Astrocyte of the spinal cord (primary cell): ENCODE results near the gene PSAT1.

Experiments
- DNase-seq: peaks from one replicate; pipeline ENCODE4 v3.0.0; 2011; ENCODE audit warnings: low read depth, low spot score
- H3K4me3 ChIP-seq: 2 replicates; pipeline ENCODE4 v1.5.1; 2011; ENCODE audit warnings: low read depth, mild to moderate bottlenecking, low read length, moderate library complexity
- in situ Hi-C: cut with HindIII; loops from 2 replicates; pipeline ENCODE4 v1.10.0; 2017; ENCODE audit warnings: low sequenced_read_pairs
- TF ChIP-seq, protein P1 (sequence below): IDR thresholded peaks from 2 replicates; pipeline ENCODE4 v1.5.1; 2012; ENCODE audit warnings: low read depth, mild to moderate bottlenecking, low read length, inconsistent platforms

Gene PSAT1

GRCh38 chr9:78348848-78349247 is 51.9 kb downstream of the PSAT1 start:
- H3K4me3 ChIP-seq: no peak overlapping the region
- no peak for DNase-seq
- TF ChIP-seq, protein P1, sequence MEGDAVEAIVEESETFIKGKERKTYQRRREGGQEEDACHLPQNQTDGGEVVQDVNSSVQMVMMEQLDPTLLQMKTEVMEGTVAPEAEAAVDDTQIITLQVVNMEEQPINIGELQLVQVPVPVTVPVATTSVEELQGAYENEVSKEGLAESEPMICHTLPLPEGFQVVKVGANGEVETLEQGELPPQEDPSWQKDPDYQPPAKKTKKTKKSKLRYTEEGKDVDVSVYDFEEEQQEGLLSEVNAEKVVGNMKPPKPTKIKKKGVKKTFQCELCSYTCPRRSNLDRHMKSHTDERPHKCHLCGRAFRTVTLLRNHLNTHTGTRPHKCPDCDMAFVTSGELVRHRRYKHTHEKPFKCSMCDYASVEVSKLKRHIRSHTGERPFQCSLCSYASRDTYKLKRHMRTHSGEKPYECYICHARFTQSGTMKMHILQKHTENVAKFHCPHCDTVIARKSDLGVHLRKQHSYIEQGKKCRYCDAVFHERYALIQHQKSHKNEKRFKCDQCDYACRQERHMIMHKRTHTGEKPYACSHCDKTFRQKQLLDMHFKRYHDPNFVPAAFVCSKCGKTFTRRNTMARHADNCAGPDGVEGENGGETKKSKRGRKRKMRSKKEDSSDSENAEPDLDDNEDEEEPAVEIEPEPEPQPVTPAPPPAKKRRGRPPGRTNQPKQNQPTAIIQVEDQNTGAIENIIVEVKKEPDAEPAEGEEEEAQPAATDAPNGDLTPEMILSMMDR: no peak
- in situ Hi-C loops: no loop called here

DNA sequence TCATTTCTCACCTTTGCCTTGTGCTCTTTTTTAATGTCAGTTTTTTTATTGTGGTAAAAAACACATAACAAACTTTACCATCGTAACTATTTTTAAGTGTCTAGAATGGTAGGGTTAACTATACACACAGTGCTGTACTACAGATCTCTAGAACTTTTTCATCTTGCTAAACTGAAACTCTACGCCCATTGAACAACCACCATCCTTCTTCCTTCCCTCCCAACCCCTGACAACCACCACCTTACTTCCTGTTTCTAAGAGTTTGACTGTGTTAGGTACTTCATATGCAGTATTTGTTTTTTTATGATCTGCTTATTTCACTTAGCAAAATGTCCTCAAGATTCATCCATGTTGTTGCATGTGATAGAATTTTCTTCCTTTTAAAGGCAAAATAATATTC is 54.9 kb downstream of the PSAT1 start:
- in situ Hi-C loops: no loop called here
- TF ChIP-seq, protein P1: no peak
- no peak for DNase-seq
- no peak overlapping the region for H3K4me3 ChIP-seq

GRCh38 chr9:78354324-78354973 is 57.5 kb downstream of the PSAT1 start:
- DNase-seq: no peak
- in situ Hi-C loops: no loop called here
- no peak overlapping the region for H3K4me3 ChIP-seq
- TF ChIP-seq, protein P1: no peak

DNA sequence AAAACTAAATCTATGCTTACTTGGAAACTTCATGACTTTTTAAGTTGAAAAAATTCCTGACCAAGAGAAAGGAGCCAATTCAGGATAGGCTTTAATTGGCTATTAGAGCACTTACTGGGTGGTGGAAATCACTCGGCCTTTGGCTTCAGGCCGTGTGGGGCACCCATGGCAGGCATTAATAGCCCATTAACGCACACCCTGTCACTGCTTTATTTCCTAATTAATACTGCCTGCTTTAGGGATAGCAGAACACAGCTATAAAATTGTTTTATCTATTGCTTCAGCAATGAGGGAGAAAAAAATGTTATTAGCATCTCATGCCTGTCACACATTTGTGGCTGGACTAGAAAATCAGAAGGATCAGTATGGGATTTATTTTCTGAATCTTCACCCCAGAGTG is 58.1 kb downstream of the PSAT1 start:
- TF ChIP-seq, protein P1: no peak
- in situ Hi-C loops: no loop called here
- H3K4me3 ChIP-seq: no peak overlapping the region
- DNase-seq: no peak

DNA sequence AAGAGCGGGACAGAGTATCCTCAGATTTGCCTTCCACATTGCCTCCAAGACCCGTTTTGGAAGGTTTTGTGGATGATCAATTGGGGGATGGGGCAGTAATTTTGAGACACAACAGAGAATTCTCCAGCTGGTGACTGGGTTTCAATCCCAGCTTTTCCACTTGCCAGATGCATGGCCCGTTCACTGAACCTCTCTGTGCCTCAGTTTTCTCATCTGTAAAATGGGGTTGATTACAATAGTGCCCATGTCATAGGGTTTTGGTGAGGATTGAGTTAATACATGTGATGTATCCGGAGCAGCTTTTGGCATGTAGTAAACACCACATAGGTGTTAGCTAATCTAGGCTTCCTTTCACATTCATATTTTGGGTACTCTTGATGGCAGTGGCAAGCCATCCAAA is 59.7 kb downstream of the PSAT1 start:
- in situ Hi-C loops: no loop called here
- no peak for DNase-seq
- no peak overlapping the region for H3K4me3 ChIP-seq
- TF ChIP-seq, protein P1: no peak

DNA sequence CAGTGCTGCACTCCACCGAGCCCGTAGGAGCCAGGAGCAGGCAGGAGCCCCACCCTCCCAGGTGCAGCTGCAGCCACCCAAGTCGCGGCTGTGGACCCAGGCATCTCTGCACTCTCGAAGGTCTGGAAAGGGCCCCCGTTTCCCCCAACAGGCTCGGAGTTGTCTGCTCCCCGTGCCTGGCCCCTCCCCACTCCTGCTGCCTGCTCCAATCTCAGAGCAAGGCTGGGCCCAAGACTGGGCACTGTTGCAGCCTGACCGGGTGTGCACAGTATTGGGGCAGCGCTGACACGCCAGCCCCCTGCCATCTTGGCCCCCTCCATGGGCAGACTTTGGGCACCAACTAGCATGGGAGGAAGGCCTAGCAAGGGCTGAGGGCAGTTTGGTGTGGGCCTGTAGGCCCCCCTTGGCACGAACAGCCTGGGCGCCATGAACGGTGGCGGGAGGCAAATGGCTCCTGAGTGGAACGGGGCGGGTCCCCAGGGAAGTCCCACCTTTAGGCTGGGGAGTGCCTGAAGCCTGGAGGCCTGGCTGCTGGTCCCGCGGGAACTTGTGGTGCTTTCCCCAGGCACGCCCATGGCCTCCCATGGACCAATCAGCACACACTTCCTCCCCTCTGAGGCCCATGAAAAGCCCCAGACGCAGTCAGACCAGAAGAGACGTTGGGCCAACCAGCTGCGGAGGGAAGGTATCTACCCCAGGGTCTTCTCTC is 60.4 kb downstream of the PSAT1 start:
- in situ Hi-C loops: no loop called here
- no peak overlapping the region for H3K4me3 ChIP-seq
- no peak for DNase-seq
- TF ChIP-seq, protein P1: no peak
